Thoracic aorta (tissue), 2 donors: ENCODE results near the gene HSPB2. TPM values are rescaled to one million over a fixed set of nuclear protein-coding genes. Genes with fewer than 3 reads are reported as not detected.

Experiments used
- ATAC-seq: fragments of 150-250 bp; one replicate; pipeline ENCODE4 v1.8.0; 2017; ENCODE audit warnings: low read depth; ENCODE audit not compliant: insufficient number of reproducible peaks, low FRiP score
- DNase-seq: peaks from one replicate; pipeline ENCODE4 v3.0.0-alpha.2; 2020; ENCODE audit warnings: low spot score
- H3K27ac ChIP-seq, 2 donors: fragments of 200-600 bp; sonication (generic); 1 replicate in 1 of 2; 2 replicates in 1 of 2; pipeline ENCODE4 v1.5.1; 2016; ENCODE audit warnings: mild to moderate bottlenecking in 2 of 2, moderate library complexity in 2 of 2
- H3K27me3 ChIP-seq: fragments of 200-600 bp; sonication (generic); replicated peaks from 2 replicates; pipeline ENCODE4 v1.6.0; 2016; ENCODE audit warnings: mild to moderate bottlenecking; ENCODE audit not compliant: insufficient read depth
- H3K36me3 ChIP-seq: fragments of 200-600 bp; sonication (generic); one replicate; pipeline ENCODE4 v1.5.1; 2016
- H3K4me1 ChIP-seq, 2 donors: fragments of 200-600 bp; sonication (generic); 1 replicate in 1 of 2; 2 replicates in 1 of 2; pipeline versions ENCODE4 v1.5.1 to v1.6.0; 2016; ENCODE audit warnings: low read depth in 2 of 2, mild to moderate bottlenecking in 1 of 2; ENCODE audit not compliant: control insufficient read depth in 1 of 2
- H3K4me3 ChIP-seq: fragments of 200-600 bp; sonication (generic); 2 replicates; pipeline ENCODE4 v1.5.1; 2016; ENCODE audit warnings: mild to moderate bottlenecking
- H3K9me3 ChIP-seq: fragments of 200-600 bp; sonication (generic); 2 replicates; pipeline ENCODE4 v1.5.1; 2016
- total RNA-seq, 2 donors: library from RNA; depleted of rRNA; stranded (reverse); fragments of >200 nt; gene quantifications; one replicate each; pipeline versions ENCODE4 v1.1.0 to v1.2.3, GENCODE V29; 2016
- TF ChIP-seq, protein P1 (sequence below): fragments of 200-600 bp; sonication (generic); IDR thresholded peaks from one replicate; pipeline ENCODE4 v1.5.1; 2019; ENCODE audit warnings: antibody characterized with exemption

HSPB2 gene
- total RNA-seq, 2 donors from 2014 or later: 2.2 to 3.1 TPM

DNA sequence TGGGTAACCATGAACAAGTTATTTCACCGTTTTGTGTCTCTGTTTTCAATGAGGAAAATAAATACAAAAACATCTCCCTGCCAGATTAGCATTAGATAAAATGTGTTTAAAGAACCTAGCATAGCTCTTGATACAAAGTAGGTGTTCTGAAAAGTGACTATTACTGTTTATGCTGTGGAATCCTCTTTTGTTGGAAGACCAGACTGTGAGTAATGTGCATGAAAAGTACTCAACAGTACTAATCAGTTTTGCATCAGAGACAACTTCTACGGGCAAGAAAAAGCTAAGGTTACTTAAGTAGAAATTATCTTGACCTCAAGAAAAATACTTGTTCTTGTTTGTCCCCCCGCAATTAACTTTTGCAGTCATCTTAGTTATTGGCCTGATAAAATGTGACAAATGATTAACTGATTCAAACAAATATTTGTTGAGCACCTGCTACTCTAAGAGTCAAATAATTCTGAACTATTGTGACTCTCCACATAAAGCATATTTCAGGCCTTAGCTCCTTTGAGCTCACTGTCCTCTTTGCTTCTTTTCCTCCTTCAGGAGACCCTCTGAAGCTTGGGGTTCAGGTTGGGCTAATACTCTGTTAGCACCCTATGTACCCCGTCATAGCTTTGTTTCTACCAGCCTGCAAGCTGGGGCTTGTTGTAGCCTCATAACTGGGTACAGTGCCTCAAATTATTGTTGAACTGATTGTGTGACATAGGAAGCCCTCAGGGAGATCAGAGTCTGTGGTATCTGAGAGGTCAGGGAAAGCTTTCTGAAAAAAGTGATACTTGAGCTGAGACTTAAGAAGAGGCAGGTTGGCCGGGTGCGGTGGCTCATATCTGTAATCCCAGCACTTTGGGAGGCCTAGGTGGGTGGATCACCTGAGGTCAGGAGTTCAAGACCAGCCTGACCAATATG lies 49.1 kb downstream of the HSPB2 start:
- Histone ChIP-seq H3K27ac (no peak overlapping the region), H3K4me1 (no peaks in the 10 kb centered on the region), H3K4me3 (no peak overlapping the region), H3K36me3 (no peaks in the 10 kb centered on the region), H3K27me3 (no peaks in the 10 kb centered on the region), H3K9me3 (no peaks in the 10 kb centered on the region)
- DNase-seq (no peak), ATAC-seq (no peak)
- TF ChIP-seq, protein P1, sequence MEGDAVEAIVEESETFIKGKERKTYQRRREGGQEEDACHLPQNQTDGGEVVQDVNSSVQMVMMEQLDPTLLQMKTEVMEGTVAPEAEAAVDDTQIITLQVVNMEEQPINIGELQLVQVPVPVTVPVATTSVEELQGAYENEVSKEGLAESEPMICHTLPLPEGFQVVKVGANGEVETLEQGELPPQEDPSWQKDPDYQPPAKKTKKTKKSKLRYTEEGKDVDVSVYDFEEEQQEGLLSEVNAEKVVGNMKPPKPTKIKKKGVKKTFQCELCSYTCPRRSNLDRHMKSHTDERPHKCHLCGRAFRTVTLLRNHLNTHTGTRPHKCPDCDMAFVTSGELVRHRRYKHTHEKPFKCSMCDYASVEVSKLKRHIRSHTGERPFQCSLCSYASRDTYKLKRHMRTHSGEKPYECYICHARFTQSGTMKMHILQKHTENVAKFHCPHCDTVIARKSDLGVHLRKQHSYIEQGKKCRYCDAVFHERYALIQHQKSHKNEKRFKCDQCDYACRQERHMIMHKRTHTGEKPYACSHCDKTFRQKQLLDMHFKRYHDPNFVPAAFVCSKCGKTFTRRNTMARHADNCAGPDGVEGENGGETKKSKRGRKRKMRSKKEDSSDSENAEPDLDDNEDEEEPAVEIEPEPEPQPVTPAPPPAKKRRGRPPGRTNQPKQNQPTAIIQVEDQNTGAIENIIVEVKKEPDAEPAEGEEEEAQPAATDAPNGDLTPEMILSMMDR: no peak

Other genes with a start within 250 kb of the HSPB2 start
- 10 to 100 TPM; 22.5 to 34.5 TPM for gene PPP2R1B, start 146.3 kb upstream of the HSPB2 start, total RNA-seq
- gene ALG9, start 41.2 kb upstream of the HSPB2 start, total RNA-seq: 10 to 100 TPM; 21.2 to 33.4 TPM
- gene FDXACB1, start 33.6 kb upstream of the HSPB2 start, total RNA-seq: 1 to 10 TPM in 1 of 2 donors, under 1 TPM in 1; 0.71 to 1.8 TPM
- 1 to 10 TPM; 1.9 to 9.7 TPM for gene CFAP68, start 33.2 kb upstream of the HSPB2 start, total RNA-seq
- 100 to 1,000 TPM; 325 to 387 TPM for gene CRYAB, start 964 bp upstream of the HSPB2 start, total RNA-seq
- 1 to 10 TPM in 1 of 2 donors, under 1 TPM in 1; 0.99 to 4.7 TPM for gene C11orf52, start 6.2 kb downstream of the HSPB2 start, total RNA-seq
- 10 to 100 TPM; 92.7 to 94.2 TPM for gene DIXDC1, start 24.6 kb downstream of the HSPB2 start, total RNA-seq
- 10 to 100 TPM; 15.6 to 15.9 TPM for gene DLAT, start 112.7 kb downstream of the HSPB2 start, total RNA-seq
- 1 to 10 TPM in 1 of 2 donors, not detected in 1; 2.2 TPM for gene PIH1D2, start 161.3 kb downstream of the HSPB2 start, total RNA-seq
- gene NKAPD1, start 161.6 kb downstream of the HSPB2 start, total RNA-seq: 10 to 100 TPM; 10.2 to 21.0 TPM
- 10 to 100 TPM; 16.0 to 23.8 TPM for gene TIMM8B, start 174.0 kb downstream of the HSPB2 start, total RNA-seq
- 10 to 100 TPM; 41.8 to 96.4 TPM for gene SDHD, start 174.1 kb downstream of the HSPB2 start, total RNA-seq